Loucy (cell line): Measurements from ENCODE around the gene ARL10.

Experiments
- H2AFZ ChIP-seq: fragments of 200-600 bp; sonication (generic); 2 replicates; pipeline ENCODE4 v1.6.0; 2016; ENCODE audit warnings: antibody characterized with exemption, mild to moderate bottlenecking, low read length, moderate library complexity
- H3F3A ChIP-seq: fragments of 200-600 bp; 2 replicates; pipeline ENCODE4 v1.6.0; 2016; ENCODE audit warnings: antibody characterized with exemption, low read depth, mild to moderate bottlenecking
- H3K27me3 ChIP-seq: fragments of 200-600 bp; sonication (generic); 2 replicates; pipeline ENCODE4 v1.6.1; 2014; ENCODE audit warnings: low read length, mild to moderate bottlenecking; ENCODE audit not compliant: insufficient read depth, poor library complexity, severe bottlenecking
- H3K36me3 ChIP-seq: fragments of 200-600 bp; sonication (generic); 2 replicates; pipeline ENCODE4 v1.6.1; 2016; ENCODE audit warnings: low read length; ENCODE audit not compliant: insufficient read depth
- H3K4me1 ChIP-seq: fragments of 200-600 bp; sonication (generic); 2 replicates; pipeline ENCODE4 v1.5.1; 2014; ENCODE audit warnings: low read length, mild to moderate bottlenecking; ENCODE audit not compliant: insufficient read depth, poor library complexity, severe bottlenecking
- H3K4me2 ChIP-seq: fragments of 200-600 bp; sonication (generic); 2 replicates; pipeline ENCODE4 v1.6.0; 2014; ENCODE audit warnings: antibody characterized with exemption, low read length, low read depth, mild to moderate bottlenecking; ENCODE audit not compliant: poor library complexity, severe bottlenecking
- H3K4me3 ChIP-seq: fragments of 200-600 bp; sonication (generic); 2 replicates; pipeline ENCODE4 v1.5.1; 2014; ENCODE audit warnings: low read length, mild to moderate bottlenecking, mixed read lengths; ENCODE audit not compliant: poor library complexity, severe bottlenecking
- H3K79me2 ChIP-seq: fragments of 200-600 bp; sonication (generic); 2 replicates; pipeline ENCODE4 v1.6.1; 2014; ENCODE audit warnings: low read length; ENCODE audit not compliant: insufficient read depth
- H3K9ac ChIP-seq: fragments of 200-600 bp; sonication (generic); 2 replicates; pipeline ENCODE4 v1.6.0; 2014; ENCODE audit warnings: mild to moderate bottlenecking, low read depth, low read length, moderate library complexity; ENCODE audit not compliant: poor library complexity, severe bottlenecking
- H3K9me2 ChIP-seq: fragments of 200-600 bp; sonication (generic); replicated peaks from 2 replicates; pipeline ENCODE4 v1.6.1; 2016; ENCODE audit warnings: low read depth, low read length, mixed read lengths
- H3K9me3 ChIP-seq: fragments of 200-600 bp; sonication (generic); 2 replicates; pipeline ENCODE4 v1.6.1; 2014; ENCODE audit warnings: mild to moderate bottlenecking, antibody characterized with exemption, low read length, low read depth; ENCODE audit not compliant: insufficient read depth
- H4K20me1 ChIP-seq: fragments of 200-600 bp; sonication (generic); 2 replicates; pipeline ENCODE4 v1.6.0; 2014; ENCODE audit warnings: antibody characterized with exemption, low read length, mild to moderate bottlenecking; ENCODE audit not compliant: insufficient read depth, poor library complexity, severe bottlenecking
- CTCF ChIP-seq: fragments of 200-600 bp; sonication (generic); conservative IDR thresholded peaks from 2 replicates; pipeline ENCODE4 v1.5.1; 2014; ENCODE audit warnings: mild to moderate bottlenecking, antibody characterized with exemption, low read length
- EZH2phosphoT487 ChIP-seq: fragments of 200-600 bp; IDR thresholded peaks from 2 replicates; pipeline ENCODE4 v1.6.1; 2018; ENCODE audit warnings: antibody characterized with exemption, mild to moderate bottlenecking, moderate library complexity, borderline replicate concordance

Gene ARL10

GRCh38 chr5:176426876-176427275 is 61.6 kb downstream of the ARL10 start:
- Histone ChIP-seq H4K20me1 (no peaks in the 10 kb centered on the region), H3K9ac (no peak overlapping the region), H3K27me3 (no peaks in the 10 kb centered on the region), H3K9me3 (no peaks in the 10 kb centered on the region), H3K4me2 (no peak overlapping the region), H3K79me2 (no peaks in the 10 kb centered on the region), H3K9me2 (no peaks in the 10 kb centered on the region), H3K4me3 (no peak overlapping the region), H3K36me3 (no peaks in the 10 kb centered on the region), H2AFZ (no peak overlapping the region), H3F3A (no peaks in the 10 kb centered on the region), H3K4me1 (peaks cover 7% of the 10 kb centered on the region)
- TF ChIP-seq EZH2phosphoT487: no peak
- no peak for TF ChIP-seq CTCF

GRCh38 chr5:176427971-176428370 is 62.7 kb downstream of the ARL10 start:
- no peaks in the 10 kb centered on the region for H3K36me3 ChIP-seq
- H3K4me3 ChIP-seq: no peak overlapping the region
- no peak overlapping the region for H2AFZ ChIP-seq
- H3K9ac ChIP-seq: no peak overlapping the region
- H3K4me1 ChIP-seq: peaks cover 7% of the 10 kb centered on the region
- H3K4me2 ChIP-seq: no peak overlapping the region
- H3K79me2 ChIP-seq: no peaks in the 10 kb centered on the region
- no peaks in the 10 kb centered on the region for H3K27me3 ChIP-seq
- no peaks in the 10 kb centered on the region for H3K9me3 ChIP-seq
- no peaks in the 10 kb centered on the region for H4K20me1 ChIP-seq
- no peaks in the 10 kb centered on the region for H3F3A ChIP-seq
- TF ChIP-seq EZH2phosphoT487 (no peak), CTCF (no peak)
- H3K9me2 ChIP-seq: no peaks in the 10 kb centered on the region

GRCh38 chr5:176429972-176430371 is 64.7 kb downstream of the ARL10 start:
- H3K36me3 ChIP-seq: no peaks in the 10 kb centered on the region
- H4K20me1 ChIP-seq: no peaks in the 10 kb centered on the region
- peak overlapping the region; percentile 51 for H3K4me2 ChIP-seq
- H3K9ac ChIP-seq: no peak overlapping the region
- no peaks in the 10 kb centered on the region for H3K79me2 ChIP-seq
- H3K9me3 ChIP-seq: no peaks in the 10 kb centered on the region
- H3K4me1 ChIP-seq: peaks cover 7% of the 10 kb centered on the region
- peak overlapping the region; percentile 55; the same call in 1 of the 2 replicates for H2AFZ ChIP-seq
- H3K4me3 ChIP-seq: peak overlapping the region; percentile 32
- no peaks in the 10 kb centered on the region for H3K27me3 ChIP-seq
- H3F3A ChIP-seq: no peaks in the 10 kb centered on the region
- H3K9me2 ChIP-seq: no peaks in the 10 kb centered on the region
- TF ChIP-seq EZH2phosphoT487: no peak
- peak; percentile 25; the same call in 1 of the 2 replicates for TF ChIP-seq CTCF
